Measurements from ENCODE around the gene SPINK6.

GRCh38 chr5:148172377-148172776, 30.5 kb upstream of the SPINK6 start:
- TF ChIP-seq, protein P1, sequence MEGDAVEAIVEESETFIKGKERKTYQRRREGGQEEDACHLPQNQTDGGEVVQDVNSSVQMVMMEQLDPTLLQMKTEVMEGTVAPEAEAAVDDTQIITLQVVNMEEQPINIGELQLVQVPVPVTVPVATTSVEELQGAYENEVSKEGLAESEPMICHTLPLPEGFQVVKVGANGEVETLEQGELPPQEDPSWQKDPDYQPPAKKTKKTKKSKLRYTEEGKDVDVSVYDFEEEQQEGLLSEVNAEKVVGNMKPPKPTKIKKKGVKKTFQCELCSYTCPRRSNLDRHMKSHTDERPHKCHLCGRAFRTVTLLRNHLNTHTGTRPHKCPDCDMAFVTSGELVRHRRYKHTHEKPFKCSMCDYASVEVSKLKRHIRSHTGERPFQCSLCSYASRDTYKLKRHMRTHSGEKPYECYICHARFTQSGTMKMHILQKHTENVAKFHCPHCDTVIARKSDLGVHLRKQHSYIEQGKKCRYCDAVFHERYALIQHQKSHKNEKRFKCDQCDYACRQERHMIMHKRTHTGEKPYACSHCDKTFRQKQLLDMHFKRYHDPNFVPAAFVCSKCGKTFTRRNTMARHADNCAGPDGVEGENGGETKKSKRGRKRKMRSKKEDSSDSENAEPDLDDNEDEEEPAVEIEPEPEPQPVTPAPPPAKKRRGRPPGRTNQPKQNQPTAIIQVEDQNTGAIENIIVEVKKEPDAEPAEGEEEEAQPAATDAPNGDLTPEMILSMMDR (IDR thresholded peaks at IDR 0.05), result no peak
- TF ChIP-seq POLR2A (IDR thresholded peaks at IDR 0.05), result no peak
- TF ChIP-seq POLR2AphosphoS5 (IDR thresholded peaks at IDR 0.05), result no peak
